ENCODE data around the gene CALHM6.

GRCh38 chr6:116472706-116473105, 11.5 kb downstream of the CALHM6 start:
- TF ChIP-seq CTCF (IDR thresholded peaks at IDR 0.05 in 2 of 3, conservative IDR thresholded peaks at IDR 0.05 in 1 of 3; ENCODE audit: insufficient read depth in 2 of 3, low read depth in 1 of 3, low read length in 3 of 3) (no peak), NCOA6 (IDR thresholded peaks at IDR 0.05) (no peak), ATF1 (CRISPR knock-in tag; IDR thresholded peaks at IDR 0.05) (no peak), ATF1 (tag; IDR thresholded peaks at IDR 0.05) (no peak), ZNF143 (CRISPR knock-in tag; IDR thresholded peaks at IDR 0.05) (no peak), ZBTB8A (IDR thresholded peaks at IDR 0.05; ENCODE audit: partially characterized antibody) (no peak)
